HepG2 (cell line): ENCODE measurements around the gene RNU2-63P. TPM values are rescaled to one million over a fixed set of nuclear protein-coding genes. Genes with fewer than 3 reads are reported as not detected.

ENCODE experiments used
- FLYWCH1 ChIP-seq: sonication (generic); formaldehyde crosslinking; IDR thresholded peaks from 2 replicates; pipeline ENCODE4 v1.8.1; 2023; ENCODE audit warnings: mild to moderate bottlenecking, missing genetic modification reagents
- HMG20A ChIP-seq: IDR thresholded peaks from 2 replicates; pipeline ENCODE4 v1.6.1; 2016; ENCODE audit warnings: borderline replicate concordance
- HOMEZ ChIP-seq: IDR thresholded peaks from 2 replicates; pipeline ENCODE4 v1.6.1; 2016; ENCODE audit warnings: low read depth
- MEIS2 ChIP-seq: sonication (generic); formaldehyde crosslinking; IDR thresholded peaks from 2 replicates; pipeline ENCODE4 v1.9.0; 2021; ENCODE audit warnings: mild to moderate bottlenecking, missing genetic modification reagents
- PHF8 ChIP-seq: sonication (generic); formaldehyde crosslinking; IDR thresholded peaks from 2 replicates; pipeline ENCODE4 v1.5.0; 2020; ENCODE audit warnings: missing genetic modification reagents
- POLR2AphosphoS5 ChIP-seq: IDR thresholded peaks from 2 replicates; pipeline ENCODE4 v1.6.1; 2012; ENCODE audit warnings: low read depth, low read length
- RNF2 ChIP-seq: fragments of 450-650 bp; conservative IDR thresholded peaks from 2 replicates; pipeline ENCODE4 v1.6.1; 2016; ENCODE audit warnings: low read depth
- SOX6 ChIP-seq, 2 experiments: fragments of 450-650 bp in 1 of 2; sonication (generic) in 1 of 2; formaldehyde crosslinking in 1 of 2; IDR thresholded peaks; 2 replicates each; pipeline versions ENCODE4 v1.4.0 to v1.6.1; 2017 to 2020; ENCODE audit warnings: antibody characterized with exemption in 1 of 2, mild to moderate bottlenecking in 1 of 2, missing genetic modification reagents in 1 of 2
- SPEN ChIP-seq: sonication (generic); formaldehyde crosslinking; IDR thresholded peaks from 2 replicates; pipeline ENCODE4 v1.5.1; 2020; ENCODE audit warnings: low read depth, mild to moderate bottlenecking, missing genetic modification reagents
- TFE3 ChIP-seq: IDR thresholded peaks from 2 replicates; pipeline ENCODE4 v1.6.1; 2016
- UBTF ChIP-seq: sonication (generic); formaldehyde crosslinking; IDR thresholded peaks from 2 replicates; pipeline ENCODE4 v1.4.0; 2020; ENCODE audit warnings: mild to moderate bottlenecking, missing genetic modification reagents
- ZFP36L1 ChIP-seq: sonication (generic); formaldehyde crosslinking; IDR thresholded peaks from 2 replicates; pipeline ENCODE4 v1.8.0; 2022; ENCODE audit warnings: mild to moderate bottlenecking, missing genetic modification reagents, moderate library complexity
- ZFY ChIP-seq: sonication (generic); formaldehyde crosslinking; IDR thresholded peaks from 2 replicates; pipeline ENCODE4 v1.4.0; 2020; ENCODE audit warnings: missing genetic modification reagents
- ZNF143 ChIP-seq: sonication (generic); formaldehyde crosslinking; IDR thresholded peaks from 2 replicates; pipeline ENCODE4 v1.4.0; 2020; ENCODE audit warnings: missing genetic modification reagents
- ZNF263 ChIP-seq: sonication (generic); formaldehyde crosslinking; IDR thresholded peaks from 2 replicates; pipeline ENCODE4 v1.4.0; 2020; ENCODE audit warnings: missing genetic modification reagents
- ZNF333 ChIP-seq: sonication (generic); formaldehyde crosslinking; IDR thresholded peaks from 2 replicates; pipeline ENCODE4 v1.4.0; 2020; ENCODE audit warnings: mild to moderate bottlenecking, missing genetic modification reagents, borderline replicate concordance
- ZNF598 ChIP-seq: sonication (generic); formaldehyde crosslinking; IDR thresholded peaks from 2 replicates; pipeline ENCODE4 v1.5.1; 2020; ENCODE audit warnings: mild to moderate bottlenecking, missing genetic modification reagents, borderline replicate concordance
- ZNF790 ChIP-seq: sonication (generic); formaldehyde crosslinking; IDR thresholded peaks from 2 replicates; pipeline ENCODE4 v1.8.0; 2022; ENCODE audit warnings: missing genetic modification reagents, mild to moderate bottlenecking, borderline replicate concordance
- polyA plus RNA-seq, 8 experiments: library from polyadenylated mRNA; depleted of rRNA in 3 of 8; stranded (reverse) in 7 of 8; unstranded in 1 of 8; fragments of >200 nt; fragmentation: Illumina TruSeq in 4 of 8; extraction: Trizol in 4 of 8; gene quantifications; 2 replicates each; pipeline versions ENCODE4 v1.2.1 to v1.2.3, GENCODE V29; 2011 to 2016; ENCODE audit warnings: low read depth in 4 of 8, missing spikeins in 1 of 8, mixed read lengths in 1 of 8; ENCODE audit not compliant: insufficient read depth in 1 of 8
- total RNA-seq, 5 experiments: library from RNA; depleted of rRNA; stranded (reverse); fragments of >200 nt; fragmentation: Illumina TruSeq; extraction: Trizol; gene quantifications; 2 replicates each; pipeline ENCODE4 v1.2.3, GENCODE V29; 2016; ENCODE audit warnings: low read depth in 1 of 5

RNU2-63P gene
- total and polyA plus RNA-seq, 2 of the 13 experiments (the other 11 are each of a cell fraction or from before 2014, with no cell fraction given), result 6.8 TPM; not detected in 1

- TF ChIP-seq ZNF790, result peak; percentile 68; the same call in 1 of the 2 replicates
- no peak for TF ChIP-seq TFE3 (CRISPR knock-in tag)
- peak; percentile 41; the same call in 1 of the 2 replicates for TF ChIP-seq ZNF333 (CRISPR knock-in tag)
- peak; percentile 87 for TF ChIP-seq ZFY (CRISPR knock-in tag)
- TF ChIP-seq UBTF (CRISPR knock-in tag), result peak; percentile 85
- TF ChIP-seq RNF2, result no peak
- TF ChIP-seq SPEN (CRISPR knock-in tag), result 0 out of 2 replicates have a peak, but pooled peaks have one; percentile 56
- peak; percentile 76 for TF ChIP-seq PHF8 (CRISPR knock-in tag)
- TF ChIP-seq HOMEZ (CRISPR knock-in tag), result peak; percentile 9; the same call in 1 of the 2 replicates
- no peak for TF ChIP-seq FLYWCH1 (CRISPR knock-in tag)
- no peak for TF ChIP-seq POLR2AphosphoS5
- TF ChIP-seq SOX6 (IDR thresholded peaks at IDR 0.05), result no peak
- no peak for TF ChIP-seq SOX6 (CRISPR knock-in tag; IDR thresholded peaks at IDR 0.05)
- TF ChIP-seq MEIS2 (CRISPR knock-in tag), result peak; percentile 43
- 0 out of 2 replicates have a peak, but pooled peaks have one; percentile 9 for TF ChIP-seq ZFP36L1 (CRISPR knock-in tag)
- peak; percentile 40; the same call in 1 of the 2 replicates for TF ChIP-seq ZNF263 (CRISPR knock-in tag)
- TF ChIP-seq ZNF143 (CRISPR knock-in tag), result 0 out of 2 replicates have a peak, but pooled peaks have one; percentile 25
- no peak for TF ChIP-seq HMG20A (CRISPR knock-in tag)
- TF ChIP-seq ZNF598, result 0 out of 2 replicates have a peak, but pooled peaks have one; percentile 8
These were observed 823 bp upstream of the RNU2-63P start (continued) for GRCh38 chr2:88016960-88017779.
